ENCODE results near the gene THUMPD1.
"Not testable (repeated sequence)": the region's sequence is repeated elsewhere in the genome, so short reads cannot be mapped to it uniquely, and the experiment has no call there.

Gene THUMPD1

GRCh38 chr16:20761175-20761574 lies 19.6 kb upstream of the THUMPD1 start:
- Histone ChIP-seq H2AFZ (no peak overlapping the region), H3K4me1 (no peaks in the 10 kb centered on the region), H3K27ac (no peak overlapping the region), H3K79me2 (no peaks in the 10 kb centered on the region), H3K4me3 (ENCODE audit: low read depth, low read length) (no peak overlapping the region), H3K36me3 (ENCODE audit: control insufficient read depth, insufficient read depth, low read length) (no peaks in the 10 kb centered on the region), H3K4me2 (ENCODE audit: low read length) (no peak overlapping the region), H3K9ac (no peak overlapping the region), H3K27me3 (ENCODE audit: control insufficient read depth, insufficient read depth, low read length) (no peaks in the 10 kb centered on the region), H3K9me3 (ENCODE audit: control insufficient read depth, low read length) (no peaks in the 10 kb centered on the region)
- TF ChIP-seq, protein P1, sequence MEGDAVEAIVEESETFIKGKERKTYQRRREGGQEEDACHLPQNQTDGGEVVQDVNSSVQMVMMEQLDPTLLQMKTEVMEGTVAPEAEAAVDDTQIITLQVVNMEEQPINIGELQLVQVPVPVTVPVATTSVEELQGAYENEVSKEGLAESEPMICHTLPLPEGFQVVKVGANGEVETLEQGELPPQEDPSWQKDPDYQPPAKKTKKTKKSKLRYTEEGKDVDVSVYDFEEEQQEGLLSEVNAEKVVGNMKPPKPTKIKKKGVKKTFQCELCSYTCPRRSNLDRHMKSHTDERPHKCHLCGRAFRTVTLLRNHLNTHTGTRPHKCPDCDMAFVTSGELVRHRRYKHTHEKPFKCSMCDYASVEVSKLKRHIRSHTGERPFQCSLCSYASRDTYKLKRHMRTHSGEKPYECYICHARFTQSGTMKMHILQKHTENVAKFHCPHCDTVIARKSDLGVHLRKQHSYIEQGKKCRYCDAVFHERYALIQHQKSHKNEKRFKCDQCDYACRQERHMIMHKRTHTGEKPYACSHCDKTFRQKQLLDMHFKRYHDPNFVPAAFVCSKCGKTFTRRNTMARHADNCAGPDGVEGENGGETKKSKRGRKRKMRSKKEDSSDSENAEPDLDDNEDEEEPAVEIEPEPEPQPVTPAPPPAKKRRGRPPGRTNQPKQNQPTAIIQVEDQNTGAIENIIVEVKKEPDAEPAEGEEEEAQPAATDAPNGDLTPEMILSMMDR (IDR thresholded peaks at IDR 0.05), result no peak

- no peak overlapping the region for H3K27ac ChIP-seq
- H3K9me3 ChIP-seq (ENCODE audit: control insufficient read depth, low read length), result no peaks in the 10 kb centered on the region
- no peaks in the 10 kb centered on the region for H3K27me3 ChIP-seq (ENCODE audit: control insufficient read depth, insufficient read depth, low read length)
- TF ChIP-seq, protein P1 (IDR thresholded peaks at IDR 0.05), result no peak
- H3K4me3 ChIP-seq (ENCODE audit: low read depth, low read length), result no peak overlapping the region
- H3K79me2 ChIP-seq, result no peaks in the 10 kb centered on the region
- H2AFZ ChIP-seq, result no peak overlapping the region
- no peak overlapping the region for H3K4me2 ChIP-seq (ENCODE audit: low read length)
- no peaks in the 10 kb centered on the region for H3K36me3 ChIP-seq (ENCODE audit: control insufficient read depth, insufficient read depth, low read length)
- H3K4me1 ChIP-seq, result no peaks in the 10 kb centered on the region
- H3K9ac ChIP-seq, result no peak overlapping the region
These were observed 18.7 kb upstream of the THUMPD1 start for GRCh38 chr16:20760346-20760745.

- not testable (repeated sequence) for H3K9ac ChIP-seq; H2AFZ ChIP-seq; H3K4me1 ChIP-seq; H3K36me3 ChIP-seq (ENCODE audit: control insufficient read depth, insufficient read depth, low read length); H3K4me2 ChIP-seq (ENCODE audit: low read length); H3K9me3 ChIP-seq (ENCODE audit: control insufficient read depth, low read length); H3K79me2 ChIP-seq; H3K27me3 ChIP-seq (ENCODE audit: control insufficient read depth, insufficient read depth, low read length); H3K4me3 ChIP-seq (ENCODE audit: low read depth, low read length); H3K27ac ChIP-seq
These were observed 14.2 kb upstream of the THUMPD1 start for GRCh38 chr16:20755799-20756198.

DNA sequence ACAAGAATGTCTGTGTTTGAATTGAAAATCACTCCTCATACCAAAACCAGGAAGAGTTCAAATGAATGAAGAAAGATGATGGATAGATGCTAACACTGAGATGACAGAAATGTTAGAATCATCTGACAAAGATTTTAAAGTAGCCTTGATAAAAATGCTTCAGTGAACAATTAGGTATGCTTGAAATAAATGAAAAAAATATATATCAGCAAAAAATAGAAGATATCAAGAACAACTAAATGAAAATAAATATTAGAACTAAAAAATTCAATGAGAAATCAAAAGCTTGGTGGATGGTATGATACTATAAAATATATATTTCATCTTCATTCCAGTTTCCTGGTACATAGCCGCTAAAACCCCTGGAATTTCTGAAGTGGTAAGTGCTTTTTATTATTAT lies 13.6 kb upstream of the THUMPD1 start:
- Histone ChIP-seq H3K79me2 (no peaks in the 10 kb centered on the region), H2AFZ (no peak overlapping the region), H3K9me3 (ENCODE audit: control insufficient read depth, low read length) (no peaks in the 10 kb centered on the region), H3K4me3 (ENCODE audit: low read depth, low read length) (no peak overlapping the region), H3K27me3 (ENCODE audit: control insufficient read depth, insufficient read depth, low read length) (no peaks in the 10 kb centered on the region), H3K9ac (no peak overlapping the region), H3K4me2 (ENCODE audit: low read length) (no peak overlapping the region), H3K27ac (no peak overlapping the region), H3K4me1 (no peaks in the 10 kb centered on the region), H3K36me3 (ENCODE audit: control insufficient read depth, insufficient read depth, low read length) (no peaks in the 10 kb centered on the region)
- TF ChIP-seq, protein P1 (IDR thresholded peaks at IDR 0.05), result no peak

- Histone ChIP-seq H3K36me3 (ENCODE audit: control insufficient read depth, insufficient read depth, low read length) (no peaks in the 10 kb centered on the region), H3K27ac (no peak overlapping the region), H3K4me1 (no peaks in the 10 kb centered on the region), H3K79me2 (no peaks in the 10 kb centered on the region), H2AFZ (no peak overlapping the region), H3K27me3 (ENCODE audit: control insufficient read depth, insufficient read depth, low read length) (no peaks in the 10 kb centered on the region), H3K4me2 (ENCODE audit: low read length) (no peak overlapping the region), H3K9me3 (ENCODE audit: control insufficient read depth, low read length) (no peaks in the 10 kb centered on the region), H3K9ac (no peak overlapping the region), H3K4me3 (ENCODE audit: low read depth, low read length) (no peak overlapping the region)
- TF ChIP-seq, protein P1 (IDR thresholded peaks at IDR 0.05), result no peak
These were observed 12.1 kb upstream of the THUMPD1 start for GRCh38 chr16:20753727-20754126.
